Stimulated activated CD8-positive, alpha-beta memory T cell treated with anti-CD3 and anti-CD28 coated beads, Interleukin-2, amount 100 ng/mL, for 1 hour (primary cell): ENCODE results near the gene HEXD.
"Not testable (repeated sequence)": the region's sequence is repeated elsewhere in the genome, so short reads cannot be mapped to it uniquely, and the experiment has no call there.

Experiments used
- DNase-seq, 2 donors: peaks; one replicate each; pipeline ENCODE4 v3.0.0-alpha.2; 2020; ENCODE audit warnings: low read depth in 2 of 2

The HEXD gene

DNA sequence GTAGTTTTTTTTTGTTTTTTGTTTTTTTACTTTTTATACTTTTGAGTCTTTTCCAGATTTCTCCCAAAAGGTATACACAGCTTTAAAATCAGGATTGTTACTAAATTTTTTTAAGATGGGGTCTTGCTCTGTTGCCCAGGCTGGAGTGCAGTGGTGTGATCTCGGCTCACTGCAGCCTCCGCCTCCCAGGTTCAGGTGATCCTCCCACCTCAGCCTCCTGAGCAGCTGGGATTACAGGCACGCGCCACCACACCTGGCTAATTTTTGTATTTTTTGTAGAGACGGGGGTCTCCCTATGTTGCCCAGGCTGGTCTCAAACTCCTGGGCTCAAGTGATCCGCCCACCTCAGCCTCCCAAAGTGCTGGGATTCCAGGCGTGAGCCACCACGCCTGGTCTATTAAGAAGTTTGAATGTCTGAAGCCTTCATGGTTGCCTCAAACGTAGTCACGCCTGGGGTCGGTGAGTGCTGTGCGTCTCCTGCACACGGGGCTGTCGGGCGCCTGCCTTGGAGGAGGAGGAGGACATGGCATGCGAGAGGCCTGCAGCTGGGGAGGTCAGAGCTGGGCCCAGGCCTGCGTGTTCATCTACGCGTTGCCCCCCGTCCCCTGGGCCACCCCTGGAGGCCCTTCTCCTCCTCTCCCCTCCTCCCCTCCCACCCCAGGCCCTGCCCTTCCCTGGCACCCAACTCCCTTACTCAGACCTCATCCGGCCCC is 35.8 kb upstream of the HEXD start:
- DNase-seq = not testable (repeated sequence)

- no peak for DNase-seq
Measured at GRCh38 chr17:82382933-82383255, 35.3 kb upstream of the HEXD start.

GRCh38 chr17:82383411-82383810 is 34.7 kb upstream of the HEXD start:
- no peak for DNase-seq

DNA sequence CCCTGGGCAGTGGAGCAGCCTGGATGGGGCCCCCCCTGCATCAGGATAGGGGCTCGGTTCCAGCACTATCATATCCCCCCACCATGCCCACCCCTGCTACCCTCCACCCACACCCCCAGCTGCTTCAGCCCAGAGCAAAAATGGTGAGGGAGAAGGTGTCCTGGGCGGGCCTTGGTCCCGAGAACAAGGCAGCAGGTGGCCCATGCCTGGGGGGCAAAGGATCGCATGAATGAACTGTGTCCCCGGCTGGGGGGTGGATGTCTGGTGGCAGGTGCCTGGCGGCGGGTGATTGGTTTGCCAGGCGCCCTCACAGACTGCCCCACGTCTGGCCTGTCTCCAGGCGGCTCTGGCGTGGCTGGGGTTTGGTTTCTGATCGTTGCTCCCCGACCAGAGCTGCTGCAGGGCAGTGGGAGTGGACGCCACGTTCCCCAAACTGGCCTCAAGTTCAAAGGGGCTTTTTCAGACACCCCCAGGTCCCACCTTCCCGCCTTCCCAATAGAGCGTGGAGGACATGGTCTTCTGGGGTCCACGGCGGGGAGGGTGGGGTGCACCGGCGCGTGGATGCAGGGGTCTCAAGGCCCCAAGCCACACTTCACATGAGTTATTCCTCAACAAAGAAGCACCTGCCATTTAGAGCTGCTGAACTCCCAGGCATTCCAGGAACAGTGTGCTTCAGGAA is 34.0 kb upstream of the HEXD start:
- no peak for DNase-seq

- no peak for DNase-seq
Measured at GRCh38 chr17:82384730-82385481, 33.2 kb upstream of the HEXD start.

DNA sequence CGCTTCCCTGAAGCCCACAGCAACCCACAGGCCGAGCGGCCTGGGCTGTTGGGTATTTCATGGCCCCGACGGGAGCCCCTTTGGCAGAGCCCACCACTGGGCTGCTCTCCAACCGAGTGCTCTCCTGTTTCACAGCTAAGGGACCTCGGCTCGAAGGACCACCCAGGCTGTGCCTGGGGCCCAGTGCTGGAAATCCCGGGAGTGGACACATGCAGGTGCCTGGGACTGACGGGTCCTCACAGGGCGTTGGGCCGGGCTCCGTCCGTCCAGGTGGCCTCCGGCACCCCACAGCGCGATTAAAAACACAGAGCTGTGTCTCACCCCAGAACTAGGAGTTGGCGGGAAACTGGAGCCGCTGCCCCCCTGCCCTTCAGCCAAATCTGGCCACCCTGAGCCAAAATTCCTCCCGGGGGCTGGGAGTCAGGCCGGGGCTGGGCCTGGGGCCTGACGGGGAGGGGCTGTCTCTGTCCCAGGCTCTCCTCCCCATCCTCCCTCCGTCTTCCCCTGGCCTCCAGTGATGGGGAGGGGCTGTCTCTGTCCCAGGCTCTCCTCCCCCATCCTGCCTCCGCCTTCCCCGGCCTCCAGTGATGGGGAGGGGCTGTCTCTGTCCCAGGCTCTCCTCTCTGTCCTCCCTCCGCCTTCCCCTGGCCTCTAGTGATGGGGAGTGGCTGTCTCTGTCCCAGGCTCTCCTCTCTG is 32.4 kb upstream of the HEXD start:
- no peak for DNase-seq

GRCh38 chr17:82386255-82386831 is 31.8 kb upstream of the HEXD start:
- DNase-seq = no peak

DNA sequence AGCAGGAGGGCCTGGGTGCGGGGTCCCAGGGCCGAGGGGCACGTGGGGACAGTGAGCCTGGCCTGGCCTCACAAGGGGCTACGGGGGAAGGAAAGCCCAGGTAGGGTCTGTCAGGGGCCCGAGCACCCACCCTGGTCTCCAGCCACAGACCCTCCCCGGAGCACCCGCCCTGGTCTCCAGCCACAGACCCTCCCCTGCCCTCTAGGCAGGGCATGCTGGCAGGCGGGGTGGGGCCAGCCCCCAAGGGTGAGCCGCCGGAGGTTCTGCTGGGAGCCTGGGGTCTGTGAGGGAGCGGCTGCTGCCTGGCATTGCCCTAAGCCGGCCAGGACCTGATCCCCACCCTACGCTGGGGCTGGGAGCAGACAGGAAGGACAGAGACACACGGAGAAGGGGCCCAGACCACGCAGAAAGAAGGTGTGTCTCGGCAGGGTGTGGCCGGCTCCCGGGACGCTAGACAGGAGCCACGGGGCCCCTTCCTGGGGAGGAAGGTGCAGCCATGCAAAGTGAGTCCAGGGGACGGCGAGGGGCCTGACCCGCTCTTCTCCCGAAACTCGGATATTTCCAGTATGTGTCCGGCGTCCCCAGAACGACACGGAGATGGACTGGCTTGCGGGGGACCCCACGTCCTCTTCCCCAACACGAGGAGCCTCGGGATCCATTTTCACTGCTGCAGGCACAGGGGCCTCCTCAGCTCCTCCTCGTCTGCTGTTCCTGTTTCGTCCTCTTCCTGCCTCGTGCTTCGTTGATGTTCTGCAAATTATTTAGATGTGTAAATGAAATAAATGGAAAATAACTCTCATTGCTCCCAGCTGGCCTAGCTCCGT is 31.1 kb upstream of the HEXD start:
- DNase-seq = no peak

DNA sequence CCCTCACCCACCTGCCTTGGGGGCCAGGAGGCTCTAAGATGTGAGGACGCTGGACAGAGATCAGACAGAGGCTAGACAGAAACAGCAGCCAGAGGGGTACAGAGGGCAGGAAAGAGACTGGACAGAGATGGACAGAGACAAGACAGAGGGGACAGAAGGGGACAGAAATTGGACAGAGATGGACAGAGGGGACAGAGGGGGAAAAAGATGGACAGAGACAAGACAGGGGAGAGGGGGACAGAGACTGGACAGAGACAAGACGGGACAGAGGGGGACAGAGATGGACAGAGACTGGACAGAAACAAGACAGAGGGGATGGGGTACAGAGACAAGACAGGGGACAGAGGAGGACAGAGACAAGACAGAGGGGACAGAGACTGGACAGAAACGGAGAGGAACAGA is 30.4 kb upstream of the HEXD start:
- DNase-seq = no peak

- DNase-seq = no peak
Measured at GRCh38 chr17:82388223-82388921, 29.8 kb upstream of the HEXD start.

- no peak for DNase-seq
Measured at GRCh38 chr17:82388922-82389283, 29.2 kb upstream of the HEXD start.

GRCh38 chr17:82389379-82389778 is 28.8 kb upstream of the HEXD start:
- DNase-seq = no peak

DNA sequence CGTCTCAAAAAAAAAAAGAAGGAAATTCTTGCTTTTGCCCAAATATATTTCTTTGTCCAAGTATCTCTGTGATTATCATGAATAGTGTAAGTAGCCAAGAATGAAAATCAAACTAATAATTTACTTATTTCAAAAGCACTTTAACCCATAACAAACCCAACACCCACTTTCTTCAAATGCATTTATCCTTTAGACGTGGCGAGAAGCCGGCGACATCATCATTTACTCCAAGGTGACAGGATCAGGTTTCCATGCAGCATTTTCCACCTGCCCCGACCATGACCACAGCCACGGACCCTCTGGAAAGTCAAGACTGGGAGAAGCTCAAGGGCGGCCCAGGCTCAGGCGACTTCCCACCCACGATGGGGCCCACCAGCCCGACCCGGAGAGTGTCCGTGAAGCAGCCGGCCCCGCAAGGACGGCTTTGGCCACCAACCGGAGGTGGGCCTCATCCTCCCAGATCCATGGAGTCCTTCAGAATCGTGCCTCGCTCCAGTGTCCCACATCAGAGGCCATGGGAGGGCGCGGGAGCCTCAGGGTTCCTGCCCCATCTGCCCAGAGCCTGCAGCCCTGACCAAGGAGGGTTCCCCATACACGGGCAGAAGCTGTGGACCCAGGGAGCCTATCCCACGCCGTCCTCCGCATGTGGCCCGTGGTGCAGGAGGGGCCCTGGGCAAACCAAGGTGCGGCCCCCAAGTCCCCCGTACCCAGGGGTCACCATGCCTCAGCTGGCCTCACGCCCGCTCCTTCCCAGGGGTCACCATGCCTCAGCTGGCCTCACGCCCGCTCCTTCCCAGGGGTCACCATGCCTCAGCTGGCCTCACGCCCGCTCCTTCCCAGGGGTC is 27.9 kb upstream of the HEXD start:
- no peak for DNase-seq

GRCh38 chr17:82390860-82391435 is 27.2 kb upstream of the HEXD start:
- no peak for DNase-seq

- DNase-seq = no peak
Measured at GRCh38 chr17:82391496-82392066, 26.6 kb upstream of the HEXD start.

DNA sequence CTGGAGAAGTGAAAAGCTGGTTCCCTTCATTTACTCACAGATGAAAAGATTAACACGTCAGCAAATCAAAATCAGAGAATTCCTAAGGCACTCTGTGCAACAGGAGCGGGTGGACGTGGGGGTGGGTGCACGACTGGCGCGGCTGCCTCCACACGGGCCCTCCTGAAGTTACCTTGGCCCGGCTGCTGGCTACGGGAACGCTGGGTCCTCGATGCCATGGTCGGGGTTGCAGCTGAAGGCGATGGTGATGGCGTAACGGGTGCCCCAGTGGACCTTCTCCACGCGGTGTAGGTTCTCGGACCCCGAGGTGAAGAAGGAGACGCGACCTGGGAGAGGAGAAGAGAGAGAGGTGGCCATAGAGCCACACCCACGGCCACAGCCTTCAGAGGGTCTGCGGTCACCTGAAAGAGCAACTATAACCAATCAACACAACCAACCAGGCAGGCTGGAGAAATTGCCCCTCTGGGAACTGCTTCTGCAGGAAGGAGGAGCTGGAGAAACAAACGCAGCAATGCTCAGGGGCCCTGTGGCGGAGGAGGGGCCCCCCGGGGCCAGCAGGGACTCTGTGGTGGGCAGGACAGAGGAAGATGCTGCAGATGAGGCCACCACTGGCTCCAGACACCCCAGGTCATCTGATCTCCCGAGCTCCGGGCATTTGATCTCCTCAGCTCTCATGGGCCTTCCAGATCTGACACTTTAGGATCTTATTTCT is 25.8 kb upstream of the HEXD start:
- DNase-seq = no peak

DNA sequence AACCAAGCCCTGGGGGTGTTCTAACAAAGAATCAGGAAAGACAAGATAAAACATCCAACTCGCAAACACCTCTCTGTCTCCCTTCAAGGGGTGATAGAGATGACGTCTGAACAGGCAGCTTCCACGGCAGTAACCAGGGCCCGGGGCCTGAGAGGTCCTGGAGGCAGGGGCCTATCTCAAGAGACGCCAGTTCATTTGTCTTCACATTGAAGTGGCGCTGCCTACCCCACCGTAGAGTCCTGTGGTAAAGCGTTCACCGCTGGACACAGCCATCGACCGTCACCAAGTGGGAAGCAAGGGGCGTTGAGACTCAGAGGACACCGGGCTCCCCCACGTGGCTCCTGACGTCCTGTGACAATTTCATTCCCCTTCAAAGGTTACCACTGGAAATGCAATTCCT is 25.2 kb upstream of the HEXD start:
- no peak for DNase-seq

GRCh38 chr17:82394278-82394677 is 23.9 kb upstream of the HEXD start:
- no peak for DNase-seq
